Activated naive CD4-positive, alpha-beta T cell (primary cell): ENCODE measurements around the gene RUSF1.
A peak's percentile ranks its signal among the peaks of the same experiment; 100 is the strongest.

Experiments used
- DNase-seq, 4 experiments: peaks; one replicate each; lab custom pipeline; 2025; lab: John Stamatoyannopoulos, UW

Gene RUSF1

DNA sequence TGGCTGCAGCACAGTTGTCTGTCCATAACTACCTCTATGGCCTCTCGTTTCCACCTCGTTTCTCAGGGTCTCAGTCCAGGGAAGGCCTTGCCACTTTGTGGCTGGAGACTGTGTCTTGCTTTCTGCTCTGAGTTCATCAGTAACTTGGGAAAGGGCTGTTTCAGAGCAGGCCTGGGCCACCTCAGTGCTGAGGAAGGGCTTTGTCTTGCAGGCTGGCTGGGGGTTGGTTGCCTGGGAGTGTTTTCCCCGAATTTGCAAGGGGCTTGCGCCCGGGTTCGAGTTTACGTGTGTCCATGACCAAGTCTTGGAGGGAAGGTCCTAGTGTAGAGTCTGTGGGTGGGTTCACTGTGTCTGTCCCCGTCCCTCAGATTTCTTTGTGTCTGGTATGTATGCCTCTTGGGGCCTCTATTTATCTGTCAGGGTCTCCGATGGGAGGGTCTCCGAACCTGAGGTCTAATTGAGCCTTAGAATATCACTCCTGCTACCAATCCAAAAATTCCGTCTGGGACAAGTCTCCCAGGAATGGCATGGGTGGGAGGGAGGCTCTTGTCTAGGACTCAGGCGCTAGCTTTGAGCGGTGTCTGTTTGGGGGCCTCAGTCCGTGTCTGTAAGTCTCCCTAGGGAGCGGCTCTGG, 36.8 kb downstream of the RUSF1 start:
- no peak for DNase-seq

DNA sequence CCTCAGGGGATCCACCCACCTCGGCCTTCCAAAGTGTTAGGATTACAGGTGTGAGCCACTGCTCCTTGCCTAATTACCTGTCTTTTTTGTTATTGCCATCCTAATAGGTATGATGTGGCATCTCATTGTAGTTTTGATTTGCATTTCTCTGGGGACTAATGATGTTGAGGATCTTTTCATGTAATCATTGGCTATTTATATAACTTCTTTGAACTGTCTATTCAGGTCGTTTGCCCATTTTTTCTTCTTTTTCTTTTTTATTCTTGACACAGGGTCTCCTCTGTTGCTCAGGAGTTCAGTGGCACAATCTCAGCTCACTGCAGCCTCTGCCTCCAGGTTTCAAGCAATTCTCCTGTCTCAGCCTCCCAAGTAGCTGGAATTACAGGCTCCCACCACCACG, 37.6 kb downstream of the RUSF1 start:
- DNase-seq: no peak

GRCh38 chr16:31467858-31468257, 40.3 kb downstream of the RUSF1 start:
- no peak for DNase-seq

GRCh38 chr16:31467151-31467773, 40.9 kb downstream of the RUSF1 start:
- DNase-seq: no peak

DNA sequence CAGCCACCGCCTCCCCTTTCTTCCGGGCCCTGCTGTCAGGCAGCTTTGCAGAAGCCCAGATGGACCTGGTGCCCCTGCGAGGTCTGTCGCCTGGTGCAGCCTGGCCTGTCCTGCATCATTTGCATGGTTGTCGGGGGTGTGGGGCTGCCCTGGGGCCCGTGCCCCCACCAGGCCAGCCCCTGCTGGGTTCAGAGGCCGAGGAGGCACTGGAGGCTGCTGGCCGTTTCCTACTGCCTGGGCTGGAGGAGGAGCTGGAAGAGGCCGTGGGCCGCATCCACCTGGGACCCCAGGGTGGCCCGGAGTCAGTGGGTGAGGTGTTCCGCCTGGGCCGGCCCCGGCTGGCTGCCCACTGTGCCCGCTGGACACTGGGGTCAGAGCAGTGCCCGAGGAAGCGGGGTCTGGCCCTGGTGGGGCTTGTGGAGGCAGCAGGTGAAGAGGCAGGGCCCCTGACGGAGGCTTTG, 41.8 kb downstream of the RUSF1 start:
- no peak for DNase-seq

- DNase-seq: no peak
Measured at GRCh38 chr16:31465788-31466370, 42.3 kb downstream of the RUSF1 start.

DNA sequence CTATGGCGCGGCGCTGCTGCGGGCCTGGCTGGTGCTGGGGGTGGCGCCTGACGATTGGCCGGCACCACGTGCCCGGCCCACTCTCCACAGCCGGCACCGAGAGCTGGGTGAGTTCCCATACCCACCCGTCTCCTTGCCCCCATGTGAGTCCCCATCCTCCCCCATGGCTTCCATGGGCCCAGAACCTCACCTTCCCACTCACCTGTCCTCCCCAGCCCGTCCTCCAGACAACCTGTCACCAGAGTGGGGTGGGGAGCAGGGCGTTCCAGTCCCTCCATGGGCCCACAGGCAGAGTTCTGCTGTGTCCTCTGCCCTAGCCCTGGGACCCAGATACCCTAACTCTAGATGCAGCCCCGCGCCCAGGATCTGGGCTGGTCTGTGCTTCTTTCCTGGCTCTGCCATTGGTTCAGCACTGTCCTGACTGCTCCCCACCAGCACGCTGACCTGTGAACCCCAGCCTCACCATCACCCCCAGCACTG, 43.4 kb downstream of the RUSF1 start:
- no peak for DNase-seq

- DNase-seq: no peak
Measured at GRCh38 chr16:31464348-31464769, 43.8 kb downstream of the RUSF1 start.

DNA sequence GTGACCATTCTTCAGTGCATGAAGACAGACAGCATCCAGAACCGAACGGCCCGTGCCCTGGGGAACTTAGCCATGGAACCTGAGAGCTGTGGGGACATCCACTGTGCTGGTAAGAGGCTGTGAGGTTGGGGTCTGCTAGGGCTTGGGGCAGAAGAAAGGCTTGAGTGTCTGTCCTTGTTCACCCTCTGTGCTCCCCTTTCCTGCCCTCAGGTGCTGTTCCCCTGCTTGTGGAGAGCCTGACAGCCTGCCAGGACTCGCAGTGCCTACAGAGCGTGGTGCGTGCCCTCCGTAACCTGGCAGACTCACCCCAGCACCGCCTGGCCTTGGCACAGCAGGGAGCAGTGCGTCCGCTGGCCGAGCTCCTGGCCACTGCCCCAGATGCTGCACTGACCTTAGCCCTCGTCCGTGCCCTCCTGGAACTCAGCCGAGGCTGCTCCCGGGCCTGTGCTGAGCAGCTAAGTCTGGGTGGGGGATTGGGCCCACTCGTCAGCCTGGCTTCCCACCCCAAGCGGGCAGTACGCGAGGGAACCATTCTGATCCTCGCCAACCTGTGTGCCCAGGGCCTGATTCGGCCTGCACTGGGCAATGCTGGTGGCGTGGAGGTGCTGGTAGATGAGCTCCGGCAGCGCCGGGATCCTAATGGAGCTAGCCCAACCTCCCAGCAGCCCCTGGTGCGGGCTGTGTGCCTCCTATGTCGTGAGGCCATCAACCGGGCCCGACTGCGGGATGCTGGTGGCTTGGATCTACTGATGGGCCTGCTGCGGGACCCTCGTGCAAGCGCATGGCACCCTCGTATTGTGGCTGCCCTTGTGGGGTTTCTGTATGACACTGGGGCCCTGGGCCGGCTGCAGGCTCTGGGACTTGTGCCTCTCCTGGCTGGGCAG, 46.0 kb downstream of the RUSF1 start:
- no peak for DNase-seq

GRCh38 chr16:31461201-31461920, 46.8 kb downstream of the RUSF1 start:
- no peak for DNase-seq

GRCh38 chr16:31460582-31461002, 47.6 kb downstream of the RUSF1 start:
- DNase-seq: no peak

DNA sequence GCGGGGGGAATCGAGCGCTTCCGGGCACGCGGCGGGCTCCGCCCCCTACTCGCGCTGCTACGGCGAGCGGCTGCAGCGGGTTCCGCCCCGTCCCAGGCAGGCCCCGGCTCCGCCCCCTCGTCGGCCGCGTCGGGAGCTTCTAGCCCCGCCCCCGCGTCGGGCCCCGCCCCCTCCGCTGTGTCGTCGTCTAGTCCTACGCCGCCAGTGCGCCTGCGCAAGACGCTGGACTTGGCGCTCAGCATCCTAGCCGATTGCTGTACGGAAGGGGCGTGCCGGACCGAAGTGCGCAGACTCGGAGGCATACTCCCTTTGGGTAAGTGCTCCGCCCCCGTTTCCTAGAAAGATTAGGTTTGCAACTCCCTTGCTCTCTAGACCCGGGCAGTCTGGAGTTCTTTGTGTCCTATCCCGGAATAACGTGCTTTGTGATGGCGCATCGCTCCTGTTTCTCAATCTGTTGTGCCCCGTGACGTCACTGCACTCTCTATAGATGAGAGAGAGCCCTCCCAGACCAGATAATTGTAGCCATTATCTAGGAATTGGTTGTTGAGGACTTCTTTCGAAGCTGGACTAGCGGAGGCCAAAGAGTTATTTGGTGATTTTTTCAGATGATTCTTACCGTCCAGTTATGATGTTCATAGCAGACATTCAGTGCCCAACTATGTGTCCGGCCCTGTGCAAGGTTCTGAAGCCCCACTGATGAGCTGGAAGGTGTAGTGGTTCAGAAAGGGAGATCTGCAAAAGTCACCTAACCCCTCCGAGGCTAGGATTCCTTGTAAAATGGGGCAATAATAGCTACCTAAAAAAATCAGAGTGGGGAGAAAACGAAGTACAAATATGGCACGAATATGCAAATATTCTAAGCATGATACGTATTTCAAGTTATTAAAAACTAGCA, 48.3 kb downstream of the RUSF1 start:
- DNase-seq: peak; percentile 99 to 100 (median 100)

DNA sequence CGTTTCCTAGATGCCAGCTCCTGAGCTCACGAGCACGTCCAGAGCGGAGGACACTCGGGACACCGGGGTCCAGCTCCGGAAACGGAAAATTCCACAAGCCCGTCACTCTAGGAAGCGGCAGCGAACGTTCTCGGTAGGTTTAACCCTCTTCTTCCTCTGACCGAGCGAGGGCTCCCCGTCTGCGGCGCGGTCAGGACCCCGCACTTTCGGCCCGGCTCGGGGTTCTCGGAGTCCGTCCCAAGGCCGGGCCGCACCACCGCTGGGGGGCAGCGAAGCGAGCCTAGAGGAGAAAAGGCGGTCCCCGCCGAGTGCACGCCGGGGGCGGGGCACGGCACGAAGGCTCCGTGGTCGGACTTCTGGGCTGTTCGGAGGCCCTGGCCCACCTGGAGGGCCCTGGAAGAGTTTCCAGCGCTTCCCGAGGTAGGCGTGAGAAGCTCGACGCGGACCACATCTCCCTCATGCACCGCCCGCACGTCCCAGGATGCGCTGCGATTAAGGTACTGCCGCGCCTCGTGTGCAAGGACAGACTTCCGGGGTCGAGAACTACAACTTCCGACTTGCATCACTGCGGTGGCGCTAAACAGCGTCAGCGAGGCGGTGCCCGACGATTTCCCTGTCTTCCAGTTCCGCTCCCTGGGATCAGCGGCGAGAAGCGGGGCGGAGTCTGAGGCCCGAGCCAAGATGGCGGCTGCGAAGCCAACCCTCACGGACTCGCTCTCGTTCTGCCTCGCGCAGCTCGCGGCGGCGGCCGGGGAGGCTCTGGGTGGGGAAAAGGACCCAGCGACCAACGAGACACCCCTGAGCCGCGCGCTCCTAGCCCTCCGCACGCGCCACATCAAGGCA, 49.1 kb downstream of the RUSF1 start, which contains the start of gene ARMC5:
Gene ARMC5, plus strand, starts transcription at position 658 of the 843 bp plus-strand sequence. Its CDS starts 24 bp downstream, at position 682.
- DNase-seq: peak; percentile 93 to 95 (median 94)

DNA sequence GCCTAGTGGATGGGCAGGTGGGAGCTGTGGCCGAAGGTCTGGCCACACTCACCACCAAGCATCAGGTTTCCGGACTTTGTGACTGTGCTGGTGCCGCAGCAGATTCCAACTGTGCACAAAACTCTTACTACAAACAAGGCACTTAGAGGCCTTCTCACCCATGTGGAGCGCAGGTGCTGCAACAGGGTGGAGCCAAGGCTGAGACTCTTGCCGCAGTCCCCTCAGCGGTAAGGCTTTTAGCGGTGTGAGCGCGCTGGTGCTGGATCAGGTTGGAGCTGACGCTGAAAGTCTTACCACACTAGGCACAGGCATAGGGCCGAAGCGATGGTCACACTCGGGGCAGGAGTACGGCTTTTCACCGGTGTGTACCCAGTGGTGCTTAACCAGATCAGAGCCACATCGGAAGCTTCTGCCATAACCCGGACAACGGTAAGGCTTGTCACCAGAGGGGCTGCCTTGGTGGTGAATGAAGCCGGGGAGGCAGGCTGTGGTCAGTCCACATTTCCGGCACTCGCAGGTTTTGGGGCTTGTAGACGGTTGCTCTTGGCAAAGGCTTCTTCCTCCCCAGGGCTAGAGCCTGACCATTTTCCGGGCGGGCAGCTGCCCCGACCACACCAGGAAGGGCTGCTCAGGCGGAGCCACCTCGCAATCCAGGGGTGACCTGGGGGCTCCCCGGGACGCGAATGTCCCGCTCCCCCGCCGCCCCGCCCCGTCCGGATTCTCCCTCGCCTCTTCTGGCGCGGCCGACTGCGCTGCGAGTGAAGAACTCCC, 49.9 kb downstream of the RUSF1 start:
- DNase-seq: peak in 2 of 4 experiments; percentile 25 to 30

- no peak for DNase-seq
Measured at GRCh38 chr16:31456988-31457360, 51.2 kb downstream of the RUSF1 start.

- DNase-seq: no peak
Measured at GRCh38 chr16:31455601-31456314, 52.4 kb downstream of the RUSF1 start.

DNA sequence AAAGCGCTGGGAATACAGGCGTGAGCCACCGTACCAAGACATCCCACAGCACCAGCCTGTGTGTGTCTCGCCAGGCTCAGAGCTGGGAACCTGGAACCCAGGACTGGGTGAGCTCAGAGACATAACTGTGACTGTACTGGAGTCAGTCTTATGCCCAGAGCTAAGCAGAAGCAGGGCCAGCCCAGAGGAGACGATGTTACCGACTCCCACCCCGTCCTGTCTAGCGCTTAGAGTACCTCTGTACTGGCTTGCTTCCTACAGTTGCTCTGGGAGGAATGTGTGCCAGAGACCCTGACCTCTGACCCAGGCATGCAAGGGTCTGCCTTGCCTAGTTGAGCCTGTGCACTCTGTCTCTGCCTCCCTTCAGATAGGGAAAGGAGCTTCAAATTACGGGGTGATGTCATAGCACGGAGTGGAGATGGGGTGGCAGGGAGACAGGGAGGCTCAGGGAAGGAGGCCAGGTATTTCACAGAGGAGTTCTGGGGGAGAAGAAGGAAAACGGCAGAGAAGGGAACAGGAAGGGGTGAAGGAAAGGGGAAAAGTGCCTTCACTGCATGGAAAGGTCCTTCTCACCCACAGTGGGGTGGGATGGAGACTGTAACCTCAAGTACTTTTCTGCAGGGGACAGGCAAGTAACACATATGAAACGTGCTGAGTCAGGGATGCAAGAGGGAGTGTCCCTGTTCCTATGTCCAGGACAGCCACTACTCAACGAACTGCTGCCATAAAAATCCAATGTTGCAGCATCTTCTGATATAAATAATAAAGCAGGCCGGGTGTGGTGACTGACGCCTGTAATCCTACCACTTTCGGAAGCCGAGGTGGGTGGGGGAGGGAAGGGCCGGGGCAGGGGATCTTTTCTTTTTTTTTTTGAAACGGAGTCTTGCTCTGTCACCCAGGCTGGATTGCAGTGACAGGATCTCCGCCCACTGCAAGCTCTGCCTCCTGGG, 54.7 kb downstream of the RUSF1 start:
- no peak for DNase-seq
